NCI-H2227 treated with DMSO at 0.1 percent for 48 hours (cell line): ENCODE measurements around the gene PRAMEF15.
"Not testable (repeated sequence)": the region's sequence is repeated elsewhere in the genome, so short reads cannot be mapped to it uniquely, and the experiment has no call there.

ENCODE experiments used
- DNase-seq: peaks from one replicate; lab custom pipeline; 2025; lab: John Stamatoyannopoulos, UW

PRAMEF15 gene

GRCh38 chr1:13315281-13315680 lies at the start of gene PRAMEF15:
PRAMEF15 (plus strand) TSS chr1:13315581; CDS start chr1:13318408, 2,827 bp downstream.
- DNase-seq = not testable (repeated sequence)

- DNase-seq = not testable (repeated sequence)
These were observed 38.4 kb upstream of the PRAMEF15 start for GRCh38 chr1:13277016-13277415.

DNA sequence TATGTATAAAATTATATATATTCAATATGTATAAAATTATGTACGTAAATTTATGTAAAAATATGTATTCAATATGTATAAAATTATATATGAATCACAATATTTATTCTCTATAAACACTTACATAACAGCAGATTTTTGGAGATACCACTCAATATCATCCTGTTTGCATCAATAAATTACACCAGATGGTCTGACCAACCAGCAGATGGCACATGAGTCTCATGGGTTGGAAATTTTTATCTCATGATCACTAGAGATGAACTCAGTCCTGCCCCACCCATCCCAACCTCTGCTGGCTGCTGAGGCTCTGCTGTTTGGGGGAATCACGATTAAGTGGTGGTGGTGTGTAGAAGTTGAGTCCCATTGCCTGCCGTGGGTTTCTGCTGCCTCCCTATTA lies 35.8 kb upstream of the PRAMEF15 start:
- DNase-seq = not testable (repeated sequence)

DNA sequence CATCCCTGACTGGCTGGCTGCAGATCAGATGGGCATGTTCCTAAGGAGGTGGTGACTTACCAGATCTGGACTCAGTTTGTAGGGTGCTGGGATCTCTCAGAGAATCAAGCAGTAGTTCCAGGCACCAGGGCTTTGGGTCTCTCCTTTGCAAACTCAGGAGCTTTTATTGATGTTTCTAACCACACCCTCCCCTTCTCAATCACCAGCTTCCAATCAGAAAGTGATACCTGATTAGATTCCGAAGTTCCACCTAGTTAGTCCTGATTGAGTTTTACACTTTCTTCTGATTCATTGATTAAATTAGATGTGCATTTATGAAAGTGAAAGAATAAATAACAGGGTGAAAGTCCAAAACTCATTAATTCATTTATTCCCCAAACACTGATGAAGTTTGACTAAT lies 30.3 kb upstream of the PRAMEF15 start, which contains the start of gene PRAMEF8:
Gene PRAMEF8 (minus strand): TSS at position 101 of the 400 bp plus-strand sequence. CDS start 1,046 bp downstream, outside the sequence.
- not testable (repeated sequence) for DNase-seq

DNA sequence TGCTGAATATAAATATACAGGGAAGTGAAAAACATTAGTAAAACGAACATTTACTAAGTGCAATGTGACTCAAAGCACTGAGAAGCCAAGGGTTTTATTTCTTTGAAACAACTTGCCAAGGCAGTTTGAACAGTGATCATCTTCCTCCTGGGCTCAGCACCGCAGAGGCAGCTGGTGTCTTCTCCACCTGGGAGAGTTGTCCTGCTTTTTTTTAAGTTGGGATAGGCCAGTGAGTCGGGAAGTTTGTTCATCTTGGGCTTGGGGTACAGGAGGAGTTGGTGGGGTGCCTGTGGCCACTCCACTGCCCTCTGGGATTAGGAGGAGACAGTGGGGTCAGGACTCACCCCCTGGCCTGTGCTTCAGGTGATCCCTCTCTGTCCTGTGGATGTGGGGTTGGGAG lies 26.4 kb upstream of the PRAMEF15 start:
- DNase-seq = not testable (repeated sequence)

GRCh38 chr1:13297216-13297931 lies 18.0 kb upstream of the PRAMEF15 start:
- not testable (repeated sequence) for DNase-seq

DNA sequence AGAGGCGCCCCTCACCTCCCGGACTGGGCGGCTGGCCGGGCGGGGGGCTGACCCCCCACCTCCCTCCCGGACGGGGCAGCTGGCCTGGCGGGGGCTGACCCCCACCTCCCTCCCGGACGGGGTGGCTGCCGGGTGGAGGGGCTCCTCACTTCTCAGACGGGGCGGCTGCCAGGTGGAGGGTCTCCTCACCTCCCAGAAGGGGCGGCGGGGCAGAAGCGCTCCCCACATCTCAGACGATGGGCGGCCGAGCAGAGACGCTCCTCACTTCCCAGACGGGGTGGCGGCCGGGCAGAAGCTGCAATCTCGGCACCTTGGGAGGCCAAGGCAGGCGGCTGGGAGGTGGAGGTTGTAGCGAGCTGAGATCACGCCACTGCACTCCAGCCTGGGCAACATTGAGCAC lies 16.7 kb upstream of the PRAMEF15 start:
- not testable (repeated sequence) for DNase-seq

- DNase-seq = not testable (repeated sequence)
These were observed 13.2 kb upstream of the PRAMEF15 start for GRCh38 chr1:13302197-13302596.

DNA sequence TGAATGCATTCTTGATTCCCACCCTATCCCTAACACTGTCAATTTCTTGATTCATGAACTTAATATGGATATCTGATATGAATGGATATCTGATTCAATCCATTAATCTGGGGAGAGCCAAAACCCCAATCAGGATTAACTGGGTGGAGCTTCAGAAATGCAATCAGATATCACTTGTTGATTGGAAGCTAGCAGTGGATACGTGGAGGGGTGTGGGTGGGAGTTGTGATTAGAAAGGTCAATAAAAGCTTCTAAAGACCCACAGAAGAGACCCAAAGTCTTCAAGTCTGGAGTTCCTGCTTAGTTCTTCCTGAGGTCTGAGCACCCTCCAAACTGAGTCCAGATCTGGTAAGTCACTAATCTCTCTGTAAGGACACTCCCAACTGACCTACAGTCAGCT lies 12.1 kb upstream of the PRAMEF15 start, which contains the start of gene PRAMEF33:
Gene PRAMEF33 (plus strand): TSS at position 301 of the 400 bp plus-strand sequence. CDS start 2,416 bp downstream, outside the sequence.
- not testable (repeated sequence) for DNase-seq

DNA sequence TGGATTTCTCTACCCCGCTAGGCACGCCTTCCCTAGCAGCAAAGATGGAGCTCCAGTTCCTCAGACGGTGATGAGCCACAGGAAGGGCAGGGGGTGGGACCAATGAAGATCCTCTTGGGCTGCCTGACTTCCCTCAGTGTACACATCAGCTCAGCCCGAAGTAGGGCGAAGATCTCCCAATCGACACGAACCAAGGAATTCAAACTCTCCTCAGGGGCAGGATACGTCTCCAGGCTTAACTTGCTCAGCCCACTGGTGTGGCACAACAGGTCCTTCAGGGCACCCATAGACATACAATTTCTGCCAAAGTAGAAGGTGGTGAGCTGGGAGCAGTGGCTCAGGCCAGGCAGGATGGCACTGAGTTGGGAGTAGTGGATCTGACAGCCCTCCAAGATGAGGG lies 27.1 kb downstream of the PRAMEF15 start:
- not testable (repeated sequence) for DNase-seq

DNA sequence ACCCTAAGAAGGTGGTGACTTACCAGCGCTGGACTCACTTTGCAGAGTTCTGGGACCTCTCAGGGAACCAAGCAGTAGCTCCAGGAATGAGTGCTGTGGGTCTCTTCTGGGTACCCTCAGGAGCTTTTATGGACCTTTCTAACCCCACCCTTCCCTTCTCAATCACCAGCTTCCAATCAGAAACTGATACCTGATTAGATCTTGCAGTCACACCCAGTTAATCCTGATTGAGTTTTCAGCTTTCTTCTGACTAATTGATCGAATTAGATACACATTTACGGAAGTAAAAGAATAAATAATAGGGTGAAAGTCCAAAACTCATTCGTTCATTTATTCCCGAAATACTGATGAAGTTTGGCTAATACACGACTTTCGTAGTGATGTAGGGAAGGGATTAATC lies 31.7 kb downstream of the PRAMEF15 start, which contains the start of gene PRAMEF14:
Gene PRAMEF14 (minus strand): TSS at position 101 of the 400 bp plus-strand sequence. CDS start 1,820 bp downstream, outside the sequence.
- not testable (repeated sequence) for DNase-seq

GRCh38 chr1:13353476-13353875 lies 38.1 kb downstream of the PRAMEF15 start:
- DNase-seq = not testable (repeated sequence)

DNA sequence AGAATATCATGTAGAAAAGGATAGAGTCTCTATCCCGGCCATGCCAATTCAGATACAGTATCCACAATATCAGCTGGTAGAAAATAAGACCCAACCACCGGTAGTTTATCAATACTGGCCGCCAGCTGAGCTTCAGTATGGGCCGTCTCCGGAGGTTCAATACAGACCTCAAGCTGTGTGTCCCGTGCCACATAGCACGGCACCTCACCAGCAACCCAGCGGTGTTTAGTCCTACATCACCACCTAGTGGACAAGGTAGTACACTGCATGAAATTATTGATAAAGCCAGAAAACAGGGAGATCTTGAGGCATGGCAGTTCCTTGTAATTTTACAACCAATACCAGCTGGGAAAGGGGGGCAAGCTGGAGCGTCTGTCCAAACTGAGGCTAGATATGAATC lies 39.1 kb downstream of the PRAMEF15 start:
- not testable (repeated sequence) for DNase-seq

DNA sequence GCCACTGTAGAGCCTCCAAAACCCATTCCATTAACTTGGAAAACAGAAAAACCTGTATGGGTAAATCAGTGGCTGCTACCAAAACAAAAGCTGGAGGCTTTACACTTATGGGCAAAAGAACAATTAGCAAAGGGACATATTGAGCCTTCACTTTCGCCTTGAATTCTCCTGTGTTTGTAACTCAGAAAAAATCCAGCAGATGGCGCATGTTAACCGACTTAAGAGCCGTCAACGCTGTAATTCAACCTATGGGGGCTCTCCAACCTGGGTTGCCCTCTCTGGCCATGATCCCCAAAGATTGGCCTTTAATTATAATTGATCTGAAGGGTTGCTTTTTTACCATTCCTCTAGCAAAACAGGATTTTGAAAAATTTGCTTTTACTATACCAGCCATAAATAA lies 41.4 kb downstream of the PRAMEF15 start:
- DNase-seq = peak; percentile 5

GRCh38 chr1:13362364-13362763 lies 47.0 kb downstream of the PRAMEF15 start:
- not testable (repeated sequence) for DNase-seq

- not testable (repeated sequence) for DNase-seq
These were observed 49.5 kb downstream of the PRAMEF15 start for GRCh38 chr1:13364928-13365327.

DNA sequence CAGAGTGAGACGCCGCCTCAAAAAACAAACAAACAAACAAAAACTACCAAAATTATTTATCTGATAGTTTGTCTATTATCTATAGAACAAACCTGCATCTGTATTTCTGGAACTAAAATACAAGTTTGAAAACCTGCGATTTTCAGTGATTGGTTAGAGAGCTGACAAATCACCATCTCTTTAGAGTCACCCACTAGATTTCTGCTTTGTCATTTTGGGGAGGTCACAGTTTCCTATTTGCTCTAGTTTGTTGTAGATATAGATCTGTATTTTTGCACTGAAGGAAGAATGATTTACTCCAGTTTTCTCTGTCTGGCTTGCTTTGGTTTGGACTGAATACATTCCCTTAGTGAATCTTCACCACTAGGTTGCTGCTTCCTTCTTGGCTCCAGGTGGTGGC lies 51.2 kb downstream of the PRAMEF15 start:
- DNase-seq = not testable (repeated sequence)

DNA sequence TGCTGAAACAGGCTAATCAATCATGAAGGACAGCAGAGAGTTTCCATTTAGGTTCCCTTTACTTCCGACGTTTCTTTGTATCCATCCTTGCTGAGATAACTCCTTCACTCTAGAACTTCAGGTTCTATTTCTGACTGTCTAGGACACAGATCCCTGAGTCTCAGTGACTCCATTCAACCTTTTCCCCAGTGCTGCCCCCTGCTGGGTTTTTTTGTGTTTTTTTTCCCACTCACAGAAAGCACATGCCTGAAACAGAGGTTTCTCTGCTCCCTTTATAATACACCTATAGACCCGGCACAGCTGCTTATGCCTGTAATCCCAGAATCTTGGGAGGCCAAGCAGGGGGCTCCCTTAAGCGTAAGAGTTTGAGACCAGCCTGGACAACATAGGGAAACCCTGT lies 53.2 kb downstream of the PRAMEF15 start:
- DNase-seq = not testable (repeated sequence)
